ENCODE data around the gene DPH6. TPM values are rescaled to one million over a fixed set of nuclear protein-coding genes. Genes with fewer than 3 reads are reported as not detected.

DPH6 gene
- total RNA-seq, 1 experiment from 2014 or later, result 25.7 TPM

DNA sequence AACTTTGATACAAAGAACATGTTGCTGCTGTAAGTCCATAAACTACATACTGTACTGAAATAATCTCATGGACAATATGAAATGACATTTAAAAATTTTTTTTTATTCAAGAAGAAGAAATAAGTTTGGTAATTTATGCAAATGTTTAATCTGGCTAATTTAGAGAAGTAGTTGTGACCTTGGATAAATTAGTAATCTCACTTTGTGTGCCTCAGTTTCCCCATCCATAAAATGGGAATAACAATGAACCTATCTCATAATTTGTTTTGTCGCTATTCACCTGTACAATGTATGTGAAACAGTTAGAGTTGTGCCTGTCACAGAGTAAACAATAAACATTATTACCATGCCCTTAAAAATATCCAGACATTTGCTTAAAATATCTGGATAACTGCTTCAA is 15.3 kb upstream of the DPH6 start:
- intact Hi-C loops (cut with micrococcal nuclease; ENCODE audit: unreplicated experiment), result no loop called here
- Histone ChIP-seq H3K9me3 (ENCODE audit: low read depth, low read length, poor library complexity, severe bottlenecking) (no peaks in the 10 kb centered on the region), H3K4me1 (ENCODE audit: insufficient read depth, low read length, poor library complexity, severe bottlenecking) (peaks cover 6% of the 10 kb centered on the region), H3K36me3 (ENCODE audit: insufficient read depth, low read length, poor library complexity, severe bottlenecking) (no peaks in the 10 kb centered on the region), H3K27me3 (replicated peaks; ENCODE audit: insufficient read depth, low read depth, low read length, poor library complexity) (no peaks in the 10 kb centered on the region), H3K4me3 (ENCODE audit: low read depth, low read length, poor library complexity, severe bottlenecking) (no peak overlapping the region), H3K27ac (ENCODE audit: low read depth, low read length, poor library complexity, severe bottlenecking) (no peak overlapping the region)
- DNase-seq (ENCODE audit: low spot score), result no peak
- BruUV-seq (replicated peaks), result no TSS peak
- ChIA-PET POLR2A (ENCODE audit: low non-redundant PET) (no interaction called here), CTCF (no interaction called here)
- TF ChIP-seq, protein P1, sequence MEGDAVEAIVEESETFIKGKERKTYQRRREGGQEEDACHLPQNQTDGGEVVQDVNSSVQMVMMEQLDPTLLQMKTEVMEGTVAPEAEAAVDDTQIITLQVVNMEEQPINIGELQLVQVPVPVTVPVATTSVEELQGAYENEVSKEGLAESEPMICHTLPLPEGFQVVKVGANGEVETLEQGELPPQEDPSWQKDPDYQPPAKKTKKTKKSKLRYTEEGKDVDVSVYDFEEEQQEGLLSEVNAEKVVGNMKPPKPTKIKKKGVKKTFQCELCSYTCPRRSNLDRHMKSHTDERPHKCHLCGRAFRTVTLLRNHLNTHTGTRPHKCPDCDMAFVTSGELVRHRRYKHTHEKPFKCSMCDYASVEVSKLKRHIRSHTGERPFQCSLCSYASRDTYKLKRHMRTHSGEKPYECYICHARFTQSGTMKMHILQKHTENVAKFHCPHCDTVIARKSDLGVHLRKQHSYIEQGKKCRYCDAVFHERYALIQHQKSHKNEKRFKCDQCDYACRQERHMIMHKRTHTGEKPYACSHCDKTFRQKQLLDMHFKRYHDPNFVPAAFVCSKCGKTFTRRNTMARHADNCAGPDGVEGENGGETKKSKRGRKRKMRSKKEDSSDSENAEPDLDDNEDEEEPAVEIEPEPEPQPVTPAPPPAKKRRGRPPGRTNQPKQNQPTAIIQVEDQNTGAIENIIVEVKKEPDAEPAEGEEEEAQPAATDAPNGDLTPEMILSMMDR (conservative IDR thresholded peaks at IDR 0.05; ENCODE audit: low read depth, low read length), result no peak
- no peak for TF ChIP-seq EZH2 (IDR thresholded peaks at IDR 0.05; ENCODE audit: borderline replicate concordance, low read depth, low read length, poor library complexity, severe bottlenecking)

DNA sequence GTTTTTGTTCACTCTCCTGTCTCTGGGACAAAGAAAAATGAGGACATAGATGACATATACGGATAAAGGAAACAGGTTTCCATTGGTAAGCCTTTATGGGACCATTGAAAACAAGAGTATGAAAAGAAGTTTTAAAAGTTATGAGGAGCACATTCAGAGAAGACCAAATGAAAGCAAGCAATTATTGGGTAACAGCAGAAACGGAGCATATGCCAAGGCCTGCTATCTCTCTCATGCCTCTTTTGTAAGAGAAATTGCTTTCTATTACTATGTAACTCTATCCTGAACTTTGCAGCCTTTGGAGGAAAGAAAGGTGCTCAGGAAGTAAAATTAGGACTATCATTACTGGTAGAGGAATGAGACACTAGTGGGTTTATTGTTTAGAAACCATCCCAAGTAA is 14.9 kb upstream of the DPH6 start:
- intact Hi-C loops (cut with micrococcal nuclease; ENCODE audit: unreplicated experiment), result no loop called here
- H3K4me3 ChIP-seq (ENCODE audit: low read depth, low read length, poor library complexity, severe bottlenecking), result no peak overlapping the region
- BruUV-seq (replicated peaks), result no TSS peak
- DNase-seq (ENCODE audit: low spot score), result no peak
- H3K9me3 ChIP-seq (ENCODE audit: low read depth, low read length, poor library complexity, severe bottlenecking), result no peaks in the 10 kb centered on the region
- ChIA-PET POLR2A (ENCODE audit: low non-redundant PET) (no interaction called here), CTCF (no interaction called here)
- no peak for TF ChIP-seq EZH2 (IDR thresholded peaks at IDR 0.05; ENCODE audit: borderline replicate concordance, low read depth, low read length, poor library complexity, severe bottlenecking)
- TF ChIP-seq, protein P1 (conservative IDR thresholded peaks at IDR 0.05; ENCODE audit: low read depth, low read length), result no peak
- H3K27me3 ChIP-seq (replicated peaks; ENCODE audit: insufficient read depth, low read depth, low read length, poor library complexity), result no peaks in the 10 kb centered on the region
- no peak overlapping the region for H3K27ac ChIP-seq (ENCODE audit: low read depth, low read length, poor library complexity, severe bottlenecking)
- H3K36me3 ChIP-seq (ENCODE audit: insufficient read depth, low read length, poor library complexity, severe bottlenecking), result no peaks in the 10 kb centered on the region
- peaks cover 6% of the 10 kb centered on the region for H3K4me1 ChIP-seq (ENCODE audit: insufficient read depth, low read length, poor library complexity, severe bottlenecking)

DNA sequence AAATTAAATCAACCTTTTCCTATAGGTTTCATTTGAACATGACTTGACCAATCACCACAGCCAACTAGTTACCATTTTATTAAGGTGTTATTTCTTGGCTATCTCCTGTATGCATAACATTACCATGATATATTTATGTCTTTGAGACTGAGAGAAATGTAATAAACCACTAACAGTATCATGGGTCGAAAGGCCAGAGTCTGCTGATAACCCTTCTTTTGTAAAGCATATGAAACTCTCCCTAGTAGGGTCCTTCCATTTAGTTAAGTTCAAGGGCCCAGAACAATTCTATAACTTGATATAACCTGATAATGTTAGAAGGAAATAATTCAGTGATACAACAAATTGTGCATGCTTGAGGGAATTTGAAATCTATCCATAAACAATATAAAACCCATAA is 14.3 kb upstream of the DPH6 start:
- Histone ChIP-seq H3K27ac (ENCODE audit: low read depth, low read length, poor library complexity, severe bottlenecking) (no peak overlapping the region), H3K9me3 (ENCODE audit: low read depth, low read length, poor library complexity, severe bottlenecking) (no peaks in the 10 kb centered on the region), H3K27me3 (replicated peaks; ENCODE audit: insufficient read depth, low read depth, low read length, poor library complexity) (no peaks in the 10 kb centered on the region), H3K36me3 (ENCODE audit: insufficient read depth, low read length, poor library complexity, severe bottlenecking) (no peaks in the 10 kb centered on the region), H3K4me1 (ENCODE audit: insufficient read depth, low read length, poor library complexity, severe bottlenecking) (peaks cover 6% of the 10 kb centered on the region), H3K4me3 (ENCODE audit: low read depth, low read length, poor library complexity, severe bottlenecking) (no peak overlapping the region)
- CTCF ChIA-PET, result no interaction called here
- TF ChIP-seq, protein P1 (conservative IDR thresholded peaks at IDR 0.05; ENCODE audit: low read depth, low read length), result no peak
- no peak for TF ChIP-seq EZH2 (IDR thresholded peaks at IDR 0.05; ENCODE audit: borderline replicate concordance, low read depth, low read length, poor library complexity, severe bottlenecking)
- POLR2A ChIA-PET (ENCODE audit: low non-redundant PET), result no interaction called here
- intact Hi-C loops (cut with micrococcal nuclease; ENCODE audit: unreplicated experiment), result no loop called here
- no peak for DNase-seq (ENCODE audit: low spot score)
- BruUV-seq (replicated peaks), result no TSS peak

All from A673 (cell line).